PC-3 (cell line): ENCODE measurements around the gene P2RX6. TPM values are rescaled to one million over a fixed set of nuclear protein-coding genes. Genes with fewer than 3 reads are reported as not detected.

Experiments used
- ATAC-seq: fragments of 200-7000 bp; cut with Tn5 transposase; 2 replicates; pipeline ENCODE4 v1.9.1; 2020; ENCODE audit warnings: mild to moderate bottlenecking, moderate library complexity
- BruUV-seq: library from RNA; stranded (reverse); fragments of 400-500 nt; replicated peaks from 2 replicates; lab custom pipeline; 2021; lab: Mats Ljungman, UMichigan
- CTCF ChIA-PET: fragments of 300-600 bp; sonication (Branson Sonifier 250); formaldehyde crosslinking; loops from one replicate; lab custom pipeline; 2022; ENCODE audit warnings: antibody characterized with exemption; lab: Charles Lee
- POLR2A ChIA-PET: fragments of 300-600 bp; sonication (Branson Sonifier 250); formaldehyde crosslinking; loops from one replicate; lab custom pipeline; 2022; ENCODE audit warnings: antibody characterized with exemption; ENCODE audit not compliant: unreplicated experiment; lab: Charles Lee
- DNase-seq: peaks from one replicate; pipeline ENCODE4 v3.0.0-alpha.2; 2015
- H2AFZ ChIP-seq: fragments of 300-600 bp; sonication (generic); 2 replicates; pipeline ENCODE4 v1.6.0; 2016; ENCODE audit warnings: antibody characterized with exemption, low read length
- H3F3A ChIP-seq: fragments of 300-600 bp; sonication (generic); one replicate; pipeline ENCODE4 v1.6.0; 2017; ENCODE audit warnings: antibody characterized with exemption, low read length, control low read depth, mild to moderate bottlenecking; ENCODE audit not compliant: unreplicated experiment
- H3K27ac ChIP-seq: fragments of 300-600 bp; sonication (generic); 2 replicates; pipeline ENCODE4 v1.5.1; 2016; ENCODE audit warnings: mild to moderate bottlenecking, low read length
- H3K27me3 ChIP-seq: fragments of 300-600 bp; sonication (generic); 2 replicates; pipeline ENCODE4 v1.6.1; 2016; ENCODE audit warnings: low read length, mixed read lengths
- H3K36me3 ChIP-seq: fragments of 300-600 bp; sonication (generic); 2 replicates; pipeline ENCODE4 v1.6.1; 2016; ENCODE audit warnings: low read depth, mixed run types, low read length, mixed read lengths
- H3K4me1 ChIP-seq: fragments of 300-600 bp; sonication (generic); 2 replicates; pipeline ENCODE4 v1.5.1; 2016; ENCODE audit warnings: low read length; ENCODE audit not compliant: insufficient read depth
- H3K4me2 ChIP-seq: fragments of 300-600 bp; sonication (generic); 2 replicates; pipeline ENCODE4 v1.6.0; 2016; ENCODE audit warnings: low read length
- H3K4me3 ChIP-seq: fragments of 300-600 bp; sonication (generic); 2 replicates; pipeline ENCODE4 v1.5.1; 2016; ENCODE audit warnings: mild to moderate bottlenecking, low read length, mixed read lengths
- H3K79me2 ChIP-seq: fragments of 300-600 bp; sonication (generic); 2 replicates; pipeline ENCODE4 v1.6.1; 2017; ENCODE audit warnings: low read length, mixed read lengths
- H3K9ac ChIP-seq: fragments of 300-600 bp; sonication (generic); 2 replicates; pipeline ENCODE4 v1.6.0; 2016; ENCODE audit warnings: mild to moderate bottlenecking, low read length
- H3K9me2 ChIP-seq: fragments of 300-600 bp; sonication (generic); replicated peaks from 2 replicates; pipeline ENCODE4 v1.6.1; 2016; ENCODE audit warnings: mixed run types, low read length, mixed read lengths
- H3K9me3 ChIP-seq: fragments of 300-600 bp; sonication (generic); 2 replicates; pipeline ENCODE4 v1.6.1; 2016; ENCODE audit warnings: low read length, mixed read lengths
- H4K20me1 ChIP-seq: fragments of 300-600 bp; sonication (generic); 2 replicates; pipeline ENCODE4 v1.6.1; 2016; ENCODE audit warnings: low read length, mixed read lengths
- CTCF ChIP-seq: fragments of 300-600 bp; sonication (generic); conservative IDR thresholded peaks from 2 replicates; pipeline ENCODE4 v1.5.1; 2017; ENCODE audit warnings: antibody characterized with exemption, low read depth, mild to moderate bottlenecking, low read length
- EZH2 ChIP-seq: fragments of 300-600 bp; sonication (generic); IDR thresholded peaks from one replicate; pipeline ENCODE4 v1.6.1; 2017; ENCODE audit warnings: antibody characterized with exemption, mild to moderate bottlenecking, low read length; ENCODE audit not compliant: unreplicated experiment
- EZH2phosphoT487 ChIP-seq: fragments of 300-600 bp; sonication (generic); IDR thresholded peaks from 2 replicates; pipeline ENCODE4 v1.6.1; 2018; ENCODE audit warnings: mild to moderate bottlenecking, antibody characterized with exemption, low read length, borderline replicate concordance
- intact Hi-C: fragments of 100-400 bp; cut with micrococcal nuclease; formaldehyde crosslinking; loops from 2 replicates; pipeline ENCODE4 v1.9.0; 2023
- total RNA-seq: library from RNA; depleted of rRNA; stranded (reverse); fragments of >200 nt; gene quantifications from 2 replicates; pipeline ENCODE4 v1.2.3, GENCODE V29; 2014

The P2RX6 gene
- total RNA-seq, 1 experiment from 2014 or later, result 1.1 TPM

- DNase-seq (no peak), ATAC-seq (no peak)
- BruUV-seq, result no TSS peak
- peaks cover 5% of the 10 kb centered on the region for H3K4me1 ChIP-seq
- no peak for TF ChIP-seq CTCF
- no peak for TF ChIP-seq EZH2phosphoT487
- no peak for TF ChIP-seq EZH2
- H3K79me2 ChIP-seq, result no peaks in the 10 kb centered on the region
- intact Hi-C loops, result no loop called here
- H2AFZ ChIP-seq, result no peak overlapping the region
- H3F3A ChIP-seq, result no peaks in the 10 kb centered on the region
- POLR2A ChIA-PET, result no interaction called here
- no peak overlapping the region for H3K4me3 ChIP-seq
- CTCF ChIA-PET, result no interaction called here
- no peaks in the 10 kb centered on the region for H3K9me3 ChIP-seq
- no peak overlapping the region for H3K9ac ChIP-seq
- no peaks in the 10 kb centered on the region for H4K20me1 ChIP-seq
- no peaks in the 10 kb centered on the region for H3K27me3 ChIP-seq
- no peaks in the 10 kb centered on the region for H3K9me2 ChIP-seq
- H3K4me2 ChIP-seq, result no peak overlapping the region
- H3K27ac ChIP-seq, result no peak overlapping the region
- H3K36me3 ChIP-seq, result no peaks in the 10 kb centered on the region
Observed at GRCh38 chr22:21073023-21073422, 58.1 kb downstream of the P2RX6 start.

- H2AFZ ChIP-seq, result no peak overlapping the region
- ChIA-PET CTCF (no interaction called here), POLR2A (no interaction called here)
- peak overlapping the region; percentile 43; the same call in 1 of the 2 replicates for H3K4me2 ChIP-seq
- no peak overlapping the region for H3K9ac ChIP-seq
- no peaks in the 10 kb centered on the region for H4K20me1 ChIP-seq
- H3K27ac ChIP-seq, result no peak overlapping the region
- intact Hi-C loops, result no loop called here
- no peaks in the 10 kb centered on the region for H3K27me3 ChIP-seq
- TF ChIP-seq EZH2phosphoT487 (no peak), CTCF (no peak), EZH2 (no peak)
- no peaks in the 10 kb centered on the region for H3K9me2 ChIP-seq
- H3K4me3 ChIP-seq, result no peak overlapping the region
- DNase-seq (no peak), ATAC-seq (no peak)
- H3K9me3 ChIP-seq, result no peaks in the 10 kb centered on the region
- no peaks in the 10 kb centered on the region for H3K36me3 ChIP-seq
- H3F3A ChIP-seq, result no peaks in the 10 kb centered on the region
- no TSS peak for BruUV-seq
- no peaks in the 10 kb centered on the region for H3K79me2 ChIP-seq
- peaks cover 5% of the 10 kb centered on the region for H3K4me1 ChIP-seq
Observed at GRCh38 chr22:21073482-21073881, 58.5 kb downstream of the P2RX6 start.

GRCh38 chr22:21074102-21074715, 59.2 kb downstream of the P2RX6 start:
- Histone ChIP-seq H3K27ac (no peak overlapping the region), H3K27me3 (no peaks in the 10 kb centered on the region), H3K9ac (no peak overlapping the region), H4K20me1 (no peaks in the 10 kb centered on the region), H3K36me3 (no peaks in the 10 kb centered on the region), H3K9me3 (no peaks in the 10 kb centered on the region), H3K79me2 (no peaks in the 10 kb centered on the region), H3K9me2 (no peaks in the 10 kb centered on the region), H2AFZ (no peak overlapping the region), H3K4me2 (peak overlapping the region; percentile 43; the same call in 1 of the 2 replicates), H3K4me3 (no peak overlapping the region), H3F3A (no peaks in the 10 kb centered on the region), H3K4me1 (peaks cover 5% of the 10 kb centered on the region)
- TF ChIP-seq EZH2 (no peak), CTCF (no peak), EZH2phosphoT487 (no peak)
- no TSS peak for BruUV-seq
- ATAC-seq (peak; percentile 100), DNase-seq (peak; percentile 84)
- ChIA-PET CTCF (interaction anchor here (0.5 kb wide), 1 partner anchor 180 kb away, joined by 3 read pairs; no protein-coding TSS in a partner anchor), POLR2A (no interaction called here)
- intact Hi-C loops, result no loop called here
